ENCODE measurements around the gene PZP.

- TF ChIP-seq CTCF (IDR thresholded peaks at IDR 0.05) = no peak
- TF ChIP-seq POLR2A (IDR thresholded peaks at IDR 0.05) = no peak
- TF ChIP-seq POLR2AphosphoS5 (IDR thresholded peaks at IDR 0.05) = no peak
These were observed 94.2 kb downstream of the PZP start for GRCh38 chr12:9113987-9114309.
